Panc1 (cell line): ENCODE results near the gene PIBF1. TPM values are rescaled to one million over a fixed set of nuclear protein-coding genes. Genes with fewer than 3 reads are reported as not detected.
A peak's percentile ranks its signal among the peaks of the same experiment; 100 is the strongest.
"Not testable (repeated sequence)": the region's sequence is repeated elsewhere in the genome, so short reads cannot be mapped to it uniquely, and the experiment has no call there.

Experiments
- ATAC-seq: fragments of 200-7000 bp; cut with Tn5 transposase; 2 replicates; pipeline ENCODE4 v1.9.1; 2020; ENCODE audit warnings: mild to moderate bottlenecking, moderate library complexity
- BruUV-seq: library from RNA; stranded (reverse); fragments of 400-500 nt; replicated peaks from 2 replicates; lab custom pipeline; 2021; lab: Mats Ljungman, UMichigan
- CTCF ChIA-PET: fragments of 300-600 bp; sonication (Branson Sonifier 250); formaldehyde crosslinking; loops from one replicate; lab custom pipeline; 2022; ENCODE audit warnings: antibody characterized with exemption; lab: Charles Lee
- POLR2A ChIA-PET: fragments of 300-600 bp; sonication (Branson Sonifier 250); formaldehyde crosslinking; loops from one replicate; lab custom pipeline; 2022; ENCODE audit warnings: antibody characterized with exemption; lab: Charles Lee
- DNase-seq: peaks from one replicate; pipeline ENCODE4 v3.0.0-alpha.2; 2010; ENCODE audit warnings: low read depth, low spot score
- H3K27ac ChIP-seq: 2 replicates; pipeline ENCODE4 v1.5.1; 2011; ENCODE audit warnings: mild to moderate bottlenecking, low read length, inconsistent platforms
- H3K27me3 ChIP-seq: fragments of 200-500 bp; sonication (Bioruptor generic); 2 replicates; pipeline ENCODE4 v1.6.0; 2014; ENCODE audit warnings: low read length, inconsistent platforms; ENCODE audit not compliant: control insufficient read depth, insufficient read depth
- H3K36me3 ChIP-seq: fragments of 200-500 bp; sonication (Bioruptor generic); 2 replicates; pipeline ENCODE4 v1.5.1; 2014; ENCODE audit warnings: inconsistent platforms, mild to moderate bottlenecking, low read length, moderate library complexity; ENCODE audit not compliant: control insufficient read depth, insufficient read depth
- H3K4me1 ChIP-seq: 2 replicates; pipeline ENCODE4 v1.5.1; 2011; ENCODE audit warnings: inconsistent platforms, mild to moderate bottlenecking, low read length, moderate library complexity; ENCODE audit not compliant: control insufficient read depth, insufficient read depth
- H3K4me3 ChIP-seq, 2 experiments: 2 replicates each; pipeline ENCODE4 v1.5.1; 2011 to 2012; ENCODE audit warnings: low read depth in 2 of 2, low read length in 2 of 2, mild to moderate bottlenecking in 2 of 2, inconsistent platforms in 1 of 2, moderate library complexity in 1 of 2
- H3K9me3 ChIP-seq: fragments of 200-500 bp; sonication (Bioruptor generic); 2 replicates; pipeline ENCODE4 v1.5.1; 2014; ENCODE audit warnings: low read depth, mild to moderate bottlenecking, inconsistent platforms, low read length, moderate library complexity; ENCODE audit not compliant: control insufficient read depth, insufficient read depth
- CTCF ChIP-seq: fragments of 450-650 bp; IDR thresholded peaks from 2 replicates; pipeline ENCODE4 v1.5.1; 2017; ENCODE audit warnings: mild to moderate bottlenecking
- POLR2AphosphoS5 ChIP-seq: IDR thresholded peaks from 2 replicates; pipeline ENCODE4 v1.6.1; 2012; ENCODE audit warnings: mild to moderate bottlenecking, low read depth, low read length, moderate library complexity
- REST ChIP-seq, 2 experiments: IDR thresholded peaks; 2 replicates each; pipeline ENCODE4 v1.6.1; 2011 to 2012; ENCODE audit warnings: low read depth in 2 of 2, control low read depth in 1 of 2, low read length in 1 of 2, mild to moderate bottlenecking in 1 of 2, moderate library complexity in 1 of 2; ENCODE audit not compliant: insufficient read depth in 1 of 2
- SIN3A ChIP-seq: IDR thresholded peaks from 2 replicates; pipeline ENCODE4 v1.6.1; 2012; ENCODE audit warnings: low read depth, mild to moderate bottlenecking, low read length, moderate library complexity, borderline replicate concordance; ENCODE audit not compliant: insufficient read depth
- TCF7L2 ChIP-seq: IDR thresholded peaks from 2 replicates; pipeline ENCODE4 v1.6.1; 2011; ENCODE audit warnings: mild to moderate bottlenecking, low read depth, low read length, inconsistent platforms
- in situ Hi-C: cut with HindIII; loops from 2 replicates; pipeline ENCODE4 v1.10.0; 2016; ENCODE audit warnings: low sequenced_read_pairs, low pct_unique_long_range_greater_than_20kb
- intact Hi-C: fragments of 100-400 bp; cut with micrococcal nuclease; formaldehyde crosslinking; loops from one replicate; pipeline ENCODE4 v1.10.0; 2022; ENCODE audit not compliant: unreplicated experiment
- total RNA-seq: library from RNA; stranded (reverse); gene quantifications from one replicate; pipeline ENCODE4 v1.2.1, GENCODE V29; 2021; ENCODE audit not compliant: unreplicated experiment

PIBF1 gene
- total RNA-seq, 1 experiment from 2014 or later: 11.7 TPM

- no peak overlapping the region for H3K27ac ChIP-seq
- BruUV-seq: no TSS peak
- CTCF ChIA-PET: no interaction called here
- intact Hi-C loops (loop anchor here (5.0 kb wide), 1 partner anchor 901 kb away; no protein-coding TSS in a partner anchor), in situ Hi-C loops (no loop called here)
- H3K4me1 ChIP-seq: no peaks in the 10 kb centered on the region
- no peaks in the 10 kb centered on the region; the same call in 1 of the 2 replicates for H3K36me3 ChIP-seq
- no peaks in the 10 kb centered on the region for H3K27me3 ChIP-seq
- DNase-seq: no peak
- TF ChIP-seq TCF7L2 (no peak), CTCF (no peak), POLR2AphosphoS5 (no peak), SIN3A (no peak), REST (IDR thresholded peaks at IDR 0.05; ENCODE audit: insufficient read depth in 1 of 2, low read depth in 2 of 2, low read length in 1 of 2) (no peak)
- no peak for ATAC-seq
- POLR2A ChIA-PET: no interaction called here
- H3K9me3 ChIP-seq: no peaks in the 10 kb centered on the region
- H3K4me3 ChIP-seq: no peak overlapping the region
Measured at GRCh38 chr13:72805676-72806346, 23.9 kb downstream of the PIBF1 start.

GRCh38 chr13:72806514-72806913 is 24.6 kb downstream of the PIBF1 start:
- POLR2A ChIA-PET, BruUV-seq, H3K4me1 ChIP-seq, CTCF ChIA-PET, H3K4me3 ChIP-seq, H3K27me3 ChIP-seq, ATAC-seq, in situ Hi-C loops, DNase-seq, H3K27ac ChIP-seq, H3K9me3 ChIP-seq, H3K36me3 ChIP-seq: not testable (repeated sequence)
- intact Hi-C loops: loop anchor here (5.0 kb wide), 1 partner anchor 901 kb away; no protein-coding TSS in a partner anchor

- in situ Hi-C loops (no loop called here), intact Hi-C loops (loop anchor here (5.0 kb wide), 1 partner anchor 898 kb away; no protein-coding TSS in a partner anchor)
- Histone ChIP-seq H3K4me1 (no peaks in the 10 kb centered on the region), H3K4me3 (no peak overlapping the region), H3K27me3 (no peaks in the 10 kb centered on the region), H3K27ac (no peak overlapping the region), H3K36me3 (no peaks in the 10 kb centered on the region; the same call in 1 of the 2 replicates), H3K9me3 (no peaks in the 10 kb centered on the region)
- DNase-seq: no peak
- CTCF ChIA-PET: no interaction called here
- POLR2A ChIA-PET: no interaction called here
- no peak for ATAC-seq
- no TSS peak for BruUV-seq
- TF ChIP-seq POLR2AphosphoS5 (no peak), CTCF (peak; percentile 49; the same call in 1 of the 2 replicates), REST (IDR thresholded peaks at IDR 0.05; ENCODE audit: insufficient read depth in 1 of 2, low read depth in 2 of 2, low read length in 1 of 2) (no peak), TCF7L2 (no peak)
Measured at GRCh38 chr13:72808917-72809500, 27.1 kb downstream of the PIBF1 start.
